EH (cell line): Measurements from ENCODE around the gene EDARADD.

Source experiments
- DNase-seq: peaks from one replicate; pipeline ENCODE4 v3.0.0-alpha.2; 2015; ENCODE audit warnings: low read depth

The EDARADD gene

DNA sequence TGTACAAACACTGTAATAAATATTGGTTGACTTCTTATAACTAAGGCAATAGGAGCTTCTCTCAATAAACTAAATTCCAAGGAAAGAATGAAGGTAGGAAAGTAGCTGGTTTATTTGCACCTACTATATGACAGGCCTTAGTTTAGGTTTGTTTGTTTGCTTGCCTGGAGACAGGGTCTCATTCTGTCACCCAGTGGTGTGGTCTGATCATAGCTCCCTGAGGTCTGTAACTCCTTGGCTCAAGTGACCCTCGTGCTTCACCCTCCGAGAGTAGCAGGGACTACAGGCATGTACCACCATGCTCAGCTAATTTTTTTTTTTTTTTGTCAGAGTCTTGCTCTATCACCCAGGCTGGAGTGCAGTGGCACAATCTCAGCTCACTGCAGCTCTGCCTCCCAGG, 1.9 kb upstream of the EDARADD start:
- DNase-seq, result no peak

DNA sequence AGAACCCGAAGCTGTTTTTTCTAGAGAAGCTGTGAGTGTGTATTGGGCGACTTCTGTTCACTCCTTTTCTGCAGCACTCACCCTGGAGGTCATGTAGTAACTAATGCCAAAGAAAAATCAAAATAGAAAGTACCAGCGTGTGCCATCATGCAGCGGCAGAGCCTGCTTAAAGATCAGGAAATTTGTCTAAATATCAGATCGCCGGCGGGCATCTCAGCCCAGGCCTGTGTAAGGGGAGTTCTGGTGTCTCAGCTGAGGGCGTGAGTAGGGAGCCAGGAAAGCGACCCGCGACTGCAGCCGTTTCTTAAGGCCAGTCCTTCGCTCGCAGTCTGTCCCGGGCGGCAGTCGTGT, 768 bp downstream of the EDARADD start:
- DNase-seq, result peak; percentile 40

DNA sequence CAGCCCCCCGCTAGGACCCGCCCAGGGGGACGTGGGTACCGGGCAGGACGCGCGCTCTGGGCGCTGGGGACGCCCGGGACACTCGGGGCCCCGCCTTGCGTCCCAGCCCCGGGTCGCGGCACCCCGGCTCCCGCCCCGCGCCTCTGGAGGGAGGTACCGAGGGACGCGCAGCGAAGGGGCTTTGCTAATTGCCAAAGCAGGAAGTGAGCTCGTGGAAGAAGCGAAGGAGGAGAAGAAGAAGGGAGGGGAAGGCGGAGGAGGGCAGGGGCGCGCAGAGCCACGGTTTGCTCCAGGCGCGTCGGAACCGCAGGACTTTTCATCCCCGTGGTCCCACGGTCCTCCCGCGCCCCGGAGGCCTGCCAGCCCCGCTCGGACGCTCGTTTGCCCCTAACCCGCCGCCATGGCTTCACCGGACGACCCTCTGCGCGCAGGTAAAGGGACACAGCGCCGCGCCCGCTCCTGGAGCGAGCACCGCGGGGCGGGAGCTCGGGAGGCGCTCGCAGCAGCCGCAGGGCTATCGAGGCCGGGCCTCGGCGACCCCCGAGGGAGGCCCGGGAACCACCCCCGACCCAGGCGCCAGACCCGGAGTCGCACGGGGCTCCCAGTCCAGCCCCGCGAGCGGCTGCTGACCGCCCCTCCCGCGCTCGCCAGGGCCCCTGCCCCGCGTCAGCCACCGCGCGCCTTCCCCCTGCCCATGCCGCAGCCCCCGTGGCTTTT, 1.3 kb downstream of the EDARADD start:
- peak; percentile 59 for DNase-seq

DNA sequence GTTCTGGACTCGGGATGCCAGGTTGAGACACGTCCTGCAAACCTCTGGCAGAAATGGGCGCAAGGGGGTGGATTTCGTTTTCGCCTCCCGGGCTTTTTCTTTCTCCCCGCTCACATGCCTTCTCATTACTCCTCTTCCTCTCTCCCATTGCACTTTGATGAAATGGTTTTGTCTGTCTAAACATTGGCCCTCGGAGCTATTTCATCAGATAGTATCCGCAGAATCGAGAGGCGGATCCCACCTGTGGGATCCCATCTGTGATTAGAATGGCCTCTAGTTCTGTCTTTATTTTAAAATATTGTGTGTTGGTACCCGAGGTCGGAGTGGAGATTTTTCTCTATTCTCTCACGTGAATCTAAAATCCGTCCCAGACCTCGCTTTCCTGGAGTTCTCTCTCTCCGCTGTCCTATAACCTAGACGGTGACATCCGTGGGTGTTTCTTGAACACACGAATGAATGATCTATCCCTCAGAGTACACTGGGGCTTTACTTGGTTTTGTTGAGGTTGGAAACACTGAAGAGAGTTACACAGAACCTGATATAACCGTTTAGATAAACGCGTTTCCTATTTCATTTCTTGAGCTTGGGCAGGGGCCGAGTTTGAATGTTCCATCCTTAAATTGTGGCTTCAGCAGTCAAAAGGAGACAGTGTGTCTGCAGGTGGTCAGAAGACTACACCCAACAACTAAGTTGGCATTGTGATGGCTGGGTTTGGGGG, 2.0 kb downstream of the EDARADD start:
- DNase-seq, result no peak

DNA sequence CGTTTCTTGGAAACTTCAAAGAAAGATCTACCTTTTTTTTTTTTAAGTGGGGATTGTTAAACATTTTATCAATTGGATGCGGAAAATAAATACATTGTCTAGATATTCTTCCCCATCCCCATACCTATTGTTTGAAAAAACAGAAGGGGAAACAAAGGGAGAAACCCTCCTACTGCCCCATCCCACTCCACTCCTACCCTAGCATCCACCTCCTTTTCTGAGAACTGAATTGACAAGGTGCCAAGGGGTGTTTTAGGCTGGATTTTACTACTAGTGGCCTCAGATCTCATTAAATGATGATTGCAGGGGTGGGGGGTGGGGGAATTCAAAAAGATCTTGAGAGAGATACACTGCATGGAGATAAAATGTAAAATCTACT, 2.6 kb downstream of the EDARADD start:
- DNase-seq, result no peak

DNA sequence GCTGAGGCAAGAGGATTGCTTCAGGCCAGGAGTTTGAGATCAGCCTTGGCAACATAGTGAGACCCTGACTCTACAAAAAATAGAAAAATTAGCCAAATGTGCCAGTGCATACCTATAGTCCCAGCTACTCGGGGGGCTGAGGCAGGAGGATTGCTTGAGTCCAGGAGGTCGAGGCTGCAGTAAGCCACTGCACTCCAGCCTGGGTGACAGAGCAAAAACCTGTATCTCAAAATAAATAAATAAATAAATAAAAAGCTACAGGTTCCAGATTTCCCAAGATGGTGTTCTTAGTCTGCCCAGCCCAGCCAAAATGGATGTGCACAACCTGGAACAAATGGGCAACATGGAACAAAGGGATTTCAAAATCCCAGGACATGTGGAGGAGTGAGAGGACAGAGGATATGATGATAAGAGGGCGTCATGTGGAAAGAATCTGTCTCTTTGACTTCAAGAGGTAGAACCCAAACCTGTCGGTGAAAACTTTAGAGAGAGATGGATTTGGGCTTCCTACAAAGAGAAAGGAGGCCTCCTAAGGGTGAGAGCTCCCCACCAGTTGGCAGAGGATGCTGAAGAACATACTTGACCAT, 3.2 kb downstream of the EDARADD start:
- no peak for DNase-seq

DNA sequence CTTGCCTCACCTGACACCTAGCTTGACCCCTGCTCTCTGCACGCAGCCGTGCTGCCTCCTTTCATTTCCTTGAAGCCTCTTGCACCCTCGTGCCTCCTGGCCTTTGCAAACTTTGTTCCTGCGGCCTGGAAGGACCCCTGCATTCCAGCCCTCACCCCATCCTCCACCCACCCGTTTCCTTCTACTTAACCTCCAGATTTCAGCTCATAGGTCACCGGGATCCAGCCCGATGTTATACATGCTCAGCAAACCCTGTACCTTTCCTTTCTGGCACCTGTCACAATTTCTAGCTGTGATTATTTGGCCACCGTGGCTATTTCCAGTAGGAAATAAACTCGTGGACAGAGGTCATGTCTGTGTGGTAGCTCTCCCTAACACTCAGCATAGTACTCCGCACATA, 4.5 kb downstream of the EDARADD start:
- no peak for DNase-seq

DNA sequence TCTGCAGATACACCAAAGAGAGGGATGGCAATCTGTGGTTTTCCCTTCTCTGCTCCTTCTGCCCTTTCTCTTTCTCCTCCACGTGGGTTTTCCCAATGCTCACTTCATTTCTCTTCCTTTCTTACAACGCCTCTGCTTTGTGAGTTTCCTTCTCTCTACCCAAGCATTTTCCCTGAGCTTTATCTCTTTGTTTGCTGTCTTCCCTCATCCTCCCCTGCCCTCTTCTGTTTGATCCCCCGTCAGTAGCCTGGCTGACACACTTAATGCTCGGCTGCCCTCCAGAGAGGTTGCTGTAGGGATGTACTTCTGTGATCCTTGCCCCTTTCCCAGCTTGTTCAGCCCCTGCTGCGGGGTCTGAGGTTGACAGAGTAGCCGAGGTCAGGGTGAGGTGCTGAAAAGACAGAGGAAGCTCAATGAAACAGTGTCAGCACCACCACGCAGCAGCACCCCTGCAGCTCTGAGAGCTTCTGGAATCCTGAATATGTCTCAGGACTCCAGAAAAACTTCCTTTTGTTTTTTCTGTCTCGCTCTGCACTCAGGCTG, 6.0 kb downstream of the EDARADD start:
- DNase-seq, result no peak

DNA sequence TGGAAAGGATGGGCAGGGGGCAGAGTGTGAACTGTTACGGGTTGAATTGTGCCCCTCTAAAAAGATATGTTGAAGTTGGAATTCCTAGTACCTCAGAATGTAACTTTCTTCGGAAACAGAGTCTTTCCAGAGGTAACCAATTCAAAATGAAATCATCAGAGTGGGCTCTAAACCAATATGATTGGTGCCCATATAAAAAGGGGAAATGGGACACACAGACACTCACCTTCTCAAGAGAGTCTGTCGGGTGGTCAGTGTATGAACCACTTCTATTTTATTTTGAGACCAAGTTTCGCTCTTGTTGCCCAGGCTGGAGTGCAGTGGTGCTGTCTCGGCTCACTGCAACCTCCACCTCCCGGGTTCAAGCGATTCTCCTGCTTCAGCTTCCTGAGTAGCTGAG, 7.6 kb downstream of the EDARADD start:
- DNase-seq, result no peak

DNA sequence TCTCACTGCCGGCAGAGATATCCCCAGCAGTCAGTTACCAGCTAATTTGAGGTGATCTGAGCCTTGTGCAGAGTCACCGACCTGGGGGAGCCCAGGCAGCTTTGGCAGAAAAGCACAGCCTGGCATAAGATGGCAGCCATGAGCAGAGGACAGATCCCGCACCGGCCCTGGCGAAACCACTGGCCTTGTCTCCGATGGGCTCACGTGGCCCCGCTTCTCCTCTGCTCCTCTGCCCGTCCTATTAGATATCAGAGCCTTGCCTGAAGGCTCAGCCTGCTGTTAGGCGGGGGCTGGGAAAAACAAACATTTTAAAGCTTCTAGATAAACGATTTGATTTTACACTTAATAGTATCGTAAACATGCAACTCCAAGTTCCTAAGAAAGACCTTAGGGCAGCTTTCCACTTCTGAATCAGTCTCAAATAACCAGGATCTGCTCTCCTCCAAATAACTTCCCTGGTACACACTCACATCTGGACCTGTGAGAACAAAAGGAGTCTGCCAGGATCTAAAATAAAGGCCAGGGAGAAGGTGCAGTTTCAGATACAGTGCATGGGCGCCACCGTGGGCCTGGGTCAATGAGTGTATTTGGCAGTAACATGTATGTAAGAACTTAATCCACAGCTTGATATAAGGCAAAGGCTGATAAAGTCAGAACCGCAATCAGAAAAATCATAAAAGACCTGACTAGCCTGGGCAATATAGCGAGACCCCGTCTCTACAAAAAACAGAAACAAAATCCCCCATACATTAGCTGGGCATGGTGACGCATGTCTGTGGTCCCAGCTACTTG, 10.0 kb downstream of the EDARADD start:
- DNase-seq, result no peak

DNA sequence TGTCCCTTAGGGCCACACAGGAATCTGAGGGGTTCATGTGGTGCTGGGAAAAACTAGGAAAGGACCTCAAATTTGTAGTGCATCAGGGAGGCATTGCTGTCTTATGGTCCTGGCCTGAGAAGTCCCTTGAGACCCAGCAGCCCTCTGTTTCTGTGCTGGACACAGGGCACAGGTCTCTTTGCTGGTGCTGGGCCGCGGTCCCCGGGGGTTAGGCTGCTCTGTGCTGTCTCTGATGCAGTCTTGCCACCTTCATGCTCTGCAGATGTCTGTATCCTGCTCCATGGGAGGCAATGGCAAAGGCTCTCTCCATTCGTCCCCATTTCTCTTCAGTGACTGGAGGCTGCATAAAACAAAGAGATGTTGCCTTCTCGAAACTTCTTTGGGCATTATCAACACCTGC, 13.0 kb downstream of the EDARADD start:
- DNase-seq, result no peak

DNA sequence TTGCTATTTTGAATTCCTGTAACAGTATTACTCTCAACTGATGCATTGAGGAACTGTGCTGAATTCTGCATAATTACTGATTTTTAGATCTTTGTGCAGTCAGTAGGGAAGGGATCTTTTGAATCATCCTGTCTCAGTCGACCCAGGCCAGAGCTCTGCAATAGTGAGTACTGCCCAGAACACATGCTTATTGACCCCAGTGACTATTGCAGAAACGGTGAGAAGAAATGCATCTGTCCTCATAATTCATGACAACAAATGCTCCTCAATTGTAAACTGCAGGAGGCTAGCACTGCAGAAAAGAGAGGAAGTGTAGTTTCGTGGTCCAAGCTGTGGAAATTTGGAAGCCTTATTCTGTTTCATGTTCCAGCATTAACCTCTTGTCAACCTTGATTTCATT, 19.6 kb downstream of the EDARADD start:
- no peak for DNase-seq

DNA sequence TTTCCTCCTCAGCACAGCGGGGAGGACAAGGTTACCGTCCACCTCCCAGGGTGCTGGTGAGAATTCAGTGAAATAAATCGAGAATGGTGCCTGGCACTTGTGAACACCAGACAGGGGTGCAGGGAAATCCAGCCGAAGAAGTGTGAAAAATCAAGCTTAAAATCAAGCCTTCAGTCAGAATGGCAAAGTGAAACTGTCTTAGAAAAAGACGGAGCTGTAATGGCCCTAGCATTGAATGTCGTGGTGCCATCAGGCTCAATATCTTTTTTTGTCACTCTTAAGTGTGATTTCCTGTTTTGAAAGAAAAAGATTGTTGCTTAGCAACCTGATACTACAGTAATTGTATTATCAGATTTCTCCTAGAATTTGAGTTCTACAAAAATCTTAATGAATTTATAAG, 22.1 kb downstream of the EDARADD start:
- no peak for DNase-seq

DNA sequence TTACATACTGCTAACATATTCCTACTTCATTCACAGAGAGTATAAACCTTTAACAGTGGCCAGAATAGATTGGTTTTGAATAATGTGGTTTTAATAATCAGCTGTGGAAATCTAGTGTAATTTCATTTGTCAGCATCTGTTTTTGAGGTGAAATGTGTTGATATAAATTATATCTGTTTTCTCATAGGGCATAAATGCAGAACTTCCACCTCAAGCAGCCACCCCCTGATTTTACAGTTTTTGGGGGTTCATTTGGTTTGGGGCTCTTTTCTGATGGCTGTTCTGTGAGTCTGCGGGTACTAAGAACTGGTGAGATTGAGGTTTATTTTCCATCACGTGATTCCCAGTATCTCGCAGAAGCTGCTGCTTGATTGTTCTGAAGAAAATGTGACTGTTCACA, 23.2 kb downstream of the EDARADD start:
- DNase-seq, result no peak

DNA sequence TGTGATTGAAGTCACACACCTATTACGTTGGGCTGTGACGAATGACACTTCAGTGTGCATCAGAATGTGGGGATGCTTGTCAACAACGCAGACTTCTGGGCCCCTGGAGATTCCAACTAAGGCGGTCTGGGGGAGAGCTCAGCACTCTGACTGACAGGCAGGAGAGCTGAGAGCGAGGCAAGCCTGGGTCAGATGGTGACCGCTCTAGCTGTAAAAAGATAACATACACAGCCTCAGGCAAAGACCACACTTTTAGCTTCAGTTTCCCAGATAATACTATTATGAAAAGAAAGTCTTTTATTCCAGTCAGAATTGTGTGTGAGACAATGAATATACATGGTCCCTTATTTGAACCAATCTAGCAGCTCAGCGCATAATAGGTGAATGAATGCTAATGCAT, 25.4 kb downstream of the EDARADD start:
- DNase-seq, result no peak

DNA sequence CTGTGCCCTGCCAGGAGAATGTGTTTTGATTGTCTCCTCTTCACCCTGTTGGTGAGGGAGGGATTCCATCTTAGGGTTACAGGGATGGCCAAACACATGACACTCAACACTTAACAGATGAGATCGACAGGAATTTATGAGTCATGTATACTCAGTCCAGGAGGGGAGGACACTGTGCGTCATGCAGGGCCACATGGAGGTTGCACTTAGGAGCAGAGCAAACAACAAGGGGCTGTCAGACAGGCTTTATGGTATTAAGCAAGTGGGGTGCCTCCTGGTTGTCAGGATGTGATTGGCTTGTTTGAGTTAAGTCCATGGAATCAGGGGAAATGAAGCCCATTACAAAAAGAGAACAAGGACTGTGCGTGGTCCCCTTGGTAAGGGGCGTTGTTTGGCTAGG, 26.9 kb downstream of the EDARADD start:
- peak; percentile 82 for DNase-seq

DNA sequence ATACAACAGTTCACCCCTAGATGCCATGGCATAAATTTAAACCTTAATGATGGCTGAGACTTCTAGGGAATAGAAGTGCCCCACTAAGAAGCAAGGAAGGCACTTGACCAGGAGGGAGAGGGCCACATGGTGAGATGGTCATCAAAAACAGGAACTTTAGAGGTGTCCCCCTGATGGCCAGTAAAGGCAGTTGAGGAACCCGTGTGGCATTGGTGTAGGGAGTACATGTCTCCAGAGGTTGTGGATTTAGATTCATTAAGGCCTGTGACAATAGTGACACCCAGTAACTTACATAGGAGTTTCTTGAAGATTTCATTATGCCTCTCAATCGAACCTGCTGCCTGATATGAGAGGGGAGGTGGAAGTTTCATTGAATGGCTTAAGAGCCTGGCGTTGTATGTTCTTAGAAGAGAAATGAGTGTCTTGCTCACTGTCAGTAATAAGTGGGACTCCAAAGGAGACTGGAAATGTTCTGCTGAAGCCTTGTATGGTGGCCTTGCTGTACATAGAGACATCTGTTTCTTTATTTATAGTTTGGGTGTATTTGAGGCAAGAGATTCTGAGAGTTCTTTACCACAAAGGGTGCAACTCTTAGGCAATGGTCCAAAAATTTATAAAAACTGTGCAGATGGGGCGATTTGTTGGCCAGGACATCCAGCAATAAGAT, 27.9 kb downstream of the EDARADD start:
- no peak for DNase-seq

DNA sequence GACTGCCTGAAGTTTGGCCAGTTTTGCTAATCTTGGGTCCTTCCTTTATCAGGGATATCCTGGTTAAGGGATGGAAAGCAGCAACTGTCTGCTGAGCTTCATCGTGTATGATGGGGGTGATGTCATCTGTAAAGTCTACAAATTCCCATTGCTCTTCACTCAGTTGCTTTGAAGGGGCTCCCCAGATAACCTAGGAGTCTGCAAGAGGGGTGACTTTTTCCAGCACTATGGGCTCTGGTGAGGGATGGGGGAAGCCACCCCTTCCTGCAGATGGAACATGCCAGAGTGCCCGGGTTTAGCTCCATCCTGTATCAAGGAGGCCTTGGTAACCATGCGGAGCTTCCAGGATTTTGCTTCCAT, 28.4 kb downstream of the EDARADD start:
- DNase-seq, result no peak

DNA sequence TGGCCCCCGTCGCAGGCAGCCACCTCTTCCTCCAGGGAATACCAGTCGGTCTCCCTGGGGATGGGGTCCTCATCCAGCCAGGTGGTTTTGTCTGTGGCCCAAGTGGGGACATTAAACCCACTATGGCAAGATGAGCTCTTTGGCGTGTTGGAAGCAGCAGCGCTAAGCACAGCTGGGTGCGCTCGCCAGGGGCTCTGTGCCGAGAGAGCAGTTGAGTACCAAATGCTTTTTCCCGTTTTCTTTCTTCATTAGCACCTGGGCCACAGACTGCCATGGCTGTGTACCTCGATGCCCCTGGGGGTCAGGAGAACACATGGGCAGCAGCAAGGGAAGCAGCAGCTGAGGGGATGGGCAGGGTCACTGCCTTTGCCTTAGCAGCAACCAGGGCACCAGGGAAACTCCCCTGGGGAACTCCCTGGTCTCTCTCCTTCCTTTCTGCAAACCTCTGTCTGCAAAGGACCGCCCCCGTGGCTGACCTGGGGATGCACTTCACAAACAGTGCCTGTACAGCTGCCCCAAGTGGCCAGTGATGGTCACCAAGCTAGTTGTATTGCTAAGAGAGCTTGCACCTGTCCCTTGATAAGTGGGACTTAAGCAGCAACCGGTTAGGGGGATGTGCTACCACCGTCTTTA, 31.1 kb downstream of the EDARADD start:
- no peak for DNase-seq

DNA sequence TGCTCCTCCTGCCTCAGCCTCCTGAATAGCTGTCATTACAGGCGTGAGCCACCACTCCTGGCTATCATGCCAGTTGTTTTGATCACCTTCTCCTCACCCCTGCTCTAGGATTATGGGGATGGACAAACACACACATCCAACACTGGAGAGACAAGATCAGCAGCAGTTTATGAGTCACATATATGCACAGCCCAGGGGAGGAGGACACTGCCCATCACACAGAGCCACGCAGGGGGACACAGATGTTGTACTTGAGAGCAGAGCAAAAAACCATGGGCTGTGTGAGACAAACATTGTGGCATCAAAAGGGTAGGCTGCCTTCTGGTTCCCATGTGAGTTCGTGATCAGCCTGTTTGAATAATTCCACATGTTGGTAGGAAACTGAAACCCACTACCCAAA, 32.1 kb downstream of the EDARADD start:
- no peak for DNase-seq

DNA sequence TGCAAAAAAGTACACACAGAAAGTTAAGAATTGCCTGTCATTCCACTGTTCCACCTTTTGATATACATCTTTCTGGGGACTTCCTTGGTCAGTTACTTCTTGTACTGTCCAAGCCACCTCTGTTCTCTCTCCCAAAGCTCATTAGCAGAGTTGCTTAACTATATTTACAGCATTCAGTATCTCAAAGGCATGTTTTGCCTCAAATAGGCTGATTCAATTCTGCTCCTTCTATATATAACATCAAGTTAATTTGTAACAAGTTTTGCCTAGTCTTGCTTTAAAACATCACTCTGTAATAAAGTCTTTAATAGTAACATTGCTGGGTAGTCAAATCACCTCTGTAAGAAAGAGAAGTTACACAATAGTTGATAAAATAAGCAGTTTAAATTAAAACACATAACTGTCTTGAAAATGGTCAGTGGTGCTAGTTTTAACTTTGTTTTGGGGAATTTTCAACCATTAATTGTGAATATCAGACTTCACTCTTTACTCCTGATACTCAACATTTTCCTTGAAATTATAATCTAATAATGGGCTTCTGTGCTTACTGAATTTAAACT, 35.7 kb downstream of the EDARADD start:
- DNase-seq, result no peak
